CD4-positive, alpha-beta T cell (primary cell): ENCODE data around the gene KDM4D. TPM values are rescaled to one million over a fixed set of nuclear protein-coding genes. Genes with fewer than 3 reads are reported as not detected.

Experiments
- ATAC-seq: fragments of 200-7000 bp; cut with Tn5 transposase; one replicate; pipeline ENCODE4 v1.10.0; 2022; ENCODE audit warnings: mild to moderate bottlenecking; ENCODE audit not compliant: poor library complexity
- CTCF ChIA-PET: fragments of 350-600 bp; sonication (Branson Sonifier 250); formaldehyde crosslinking; loops from one replicate; lab custom pipeline; 2021; ENCODE audit warnings: antibody characterized with exemption, inconsistent platforms; lab: Charles Lee
- POLR2A ChIA-PET: fragments of 350-600 bp; sonication (Branson Sonifier 250); formaldehyde crosslinking; loops from one replicate; lab custom pipeline; 2021; ENCODE audit warnings: antibody characterized with exemption, inconsistent platforms; lab: Charles Lee
- DNase-seq, 14 experiments: peaks; one replicate each; pipeline ENCODE4 v3.0.0-alpha.2; 2013 to 2020; ENCODE audit warnings: mixed read lengths in 2 of 14
- H3K27ac ChIP-seq, 2 donors: one replicate each; pipeline versions ENCODE4 v1.5.1 to v1.7.0; 2013; ENCODE audit warnings: low read length in 2 of 2, low read depth in 1 of 2, mild to moderate bottlenecking in 1 of 2
- H3K27me3 ChIP-seq, 2 experiments: 1 replicate in 1 of 2; 2 replicates in 1 of 2; pipeline versions ENCODE4 v1.6.1 to v1.7.0; 2013; ENCODE audit warnings: low read length in 2 of 2, control low read depth in 1 of 2, mild to moderate bottlenecking in 1 of 2, moderate library complexity in 1 of 2; ENCODE audit not compliant: insufficient read depth in 2 of 2, control insufficient read depth in 1 of 2
- H3K36me3 ChIP-seq: one replicate; pipeline ENCODE4 v1.6.1; 2013; ENCODE audit warnings: low read length, control low read depth; ENCODE audit not compliant: insufficient read depth
- H3K4me1 ChIP-seq: one replicate; pipeline ENCODE4 v1.6.1; 2013; ENCODE audit warnings: low read length, control low read depth; ENCODE audit not compliant: insufficient read depth
- H3K4me3 ChIP-seq: one replicate; pipeline ENCODE4 v1.5.1; 2013; ENCODE audit warnings: mild to moderate bottlenecking, low read length, moderate library complexity
- H3K9me3 ChIP-seq, 2 experiments: 1 replicate in 1 of 2; 2 replicates in 1 of 2; pipeline versions ENCODE4 v1.6.1 to v1.7.0; 2013; ENCODE audit warnings: low read length in 2 of 2, mild to moderate bottlenecking in 2 of 2, control low read depth in 1 of 2, moderate library complexity in 1 of 2; ENCODE audit not compliant: control insufficient read depth in 1 of 2, insufficient read depth in 1 of 2
- H3K27ac Mint-ChIP-seq: one replicate; pipeline ENCODE4 v1.8.0; 2020; ENCODE audit warnings: mixed read lengths
- H3K27me3 Mint-ChIP-seq: one replicate; pipeline ENCODE4 v1.8.0; 2021; ENCODE audit warnings: mixed read lengths
- H3K36me3 Mint-ChIP-seq: one replicate; pipeline ENCODE4 v1.8.0; 2021; ENCODE audit warnings: low read depth, mixed read lengths
- H3K4me1 Mint-ChIP-seq: one replicate; pipeline ENCODE4 v1.8.0; 2021; ENCODE audit warnings: low read depth, mixed read lengths
- H3K4me3 Mint-ChIP-seq: one replicate; pipeline ENCODE4 v1.8.0; 2020; ENCODE audit warnings: mild to moderate bottlenecking, mixed read lengths
- H3K9me3 Mint-ChIP-seq: one replicate; pipeline ENCODE4 v1.8.0; 2020; ENCODE audit warnings: mixed read lengths
- intact Hi-C, 2 experiments: fragments of 100-400 bp; cut with DNase I in 1 of 2; cut with micrococcal nuclease in 1 of 2; formaldehyde crosslinking; loops; one replicate each; pipeline versions ENCODE4 v1.15.1 to v1.9.0; 2023 to 2025; cut with DNase I, micrococcal nuclease
- total RNA-seq, 174 experiments: library from RNA in 2 of 174; stranded (reverse) in 2 of 174; gene quantifications; one replicate each; pipeline ENCODE4 v1.2.3 and lab custom pipeline; 2021 to 2026
- TF ChIP-seq, protein P1 (sequence below): fragments of 200-600 bp; IDR thresholded peaks from one replicate; pipeline ENCODE4 v1.8.0; 2022; ENCODE audit warnings: antibody characterized with exemption, mild to moderate bottlenecking

Gene KDM4D
- total RNA-seq, 2 experiments from 2014 or later: 0.16 to 0.22 TPM

- Histone ChIP-seq H3K36me3 (no peaks in the 10 kb centered on the region), H3K9me3 (peaks cover 0 to 5% of the 10 kb centered on the region in 2 experiments), H3K27me3 (no peaks in the 10 kb centered on the region), H3K4me3 (no peak overlapping the region), H3K27ac (no peak overlapping the region), H3K4me1 (peaks cover 26% of the 10 kb centered on the region)
- POLR2A ChIA-PET: no interaction called here
- TF ChIP-seq, protein P1, sequence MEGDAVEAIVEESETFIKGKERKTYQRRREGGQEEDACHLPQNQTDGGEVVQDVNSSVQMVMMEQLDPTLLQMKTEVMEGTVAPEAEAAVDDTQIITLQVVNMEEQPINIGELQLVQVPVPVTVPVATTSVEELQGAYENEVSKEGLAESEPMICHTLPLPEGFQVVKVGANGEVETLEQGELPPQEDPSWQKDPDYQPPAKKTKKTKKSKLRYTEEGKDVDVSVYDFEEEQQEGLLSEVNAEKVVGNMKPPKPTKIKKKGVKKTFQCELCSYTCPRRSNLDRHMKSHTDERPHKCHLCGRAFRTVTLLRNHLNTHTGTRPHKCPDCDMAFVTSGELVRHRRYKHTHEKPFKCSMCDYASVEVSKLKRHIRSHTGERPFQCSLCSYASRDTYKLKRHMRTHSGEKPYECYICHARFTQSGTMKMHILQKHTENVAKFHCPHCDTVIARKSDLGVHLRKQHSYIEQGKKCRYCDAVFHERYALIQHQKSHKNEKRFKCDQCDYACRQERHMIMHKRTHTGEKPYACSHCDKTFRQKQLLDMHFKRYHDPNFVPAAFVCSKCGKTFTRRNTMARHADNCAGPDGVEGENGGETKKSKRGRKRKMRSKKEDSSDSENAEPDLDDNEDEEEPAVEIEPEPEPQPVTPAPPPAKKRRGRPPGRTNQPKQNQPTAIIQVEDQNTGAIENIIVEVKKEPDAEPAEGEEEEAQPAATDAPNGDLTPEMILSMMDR: no peak
- Mint-ChIP-seq H3K36me3 (no peaks in the 10 kb centered on the region), H3K9me3 (no peaks in the 10 kb centered on the region), H3K4me3 (no peak overlapping the region), H3K4me1 (peaks cover 36% of the 10 kb centered on the region), H3K27me3 (no peaks in the 10 kb centered on the region), H3K27ac (no peak overlapping the region)
- ATAC-seq (no peak), DNase-seq (no peak)
- intact Hi-C loops: no loop called here
- CTCF ChIA-PET: no interaction called here
Observed at GRCh38 chr11:94938095-94939055, 35.1 kb upstream of the KDM4D start.

DNA sequence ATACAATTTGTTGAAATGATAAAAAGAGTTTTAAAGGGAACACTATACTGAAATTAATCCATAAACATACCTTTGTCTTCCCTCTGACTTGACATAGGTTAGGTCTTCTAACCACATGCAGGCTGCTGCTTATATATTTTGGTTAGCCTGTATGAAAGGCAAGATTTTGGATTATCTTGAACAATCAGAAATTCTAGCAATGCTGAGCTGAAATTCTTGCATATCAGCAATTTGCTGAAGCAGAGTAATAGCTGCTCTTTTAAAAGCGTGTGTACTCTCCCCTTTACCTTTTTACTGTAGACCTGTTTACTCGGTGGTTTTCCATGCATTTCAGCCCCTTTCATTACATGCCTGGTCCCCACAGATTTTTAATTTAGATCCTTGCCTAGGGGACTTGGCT is 34.2 kb upstream of the KDM4D start:
- peaks cover 16% of the 10 kb centered on the region for H3K4me1 ChIP-seq
- TF ChIP-seq, protein P1: no peak
- ChIA-PET POLR2A (no interaction called here), CTCF (no interaction called here)
- peaks cover 4% of the 10 kb centered on the region for H3K27me3 Mint-ChIP-seq
- H3K27me3 ChIP-seq: no peaks in the 10 kb centered on the region
- no peaks in the 10 kb centered on the region for H3K36me3 ChIP-seq
- H3K4me1 Mint-ChIP-seq: peaks cover 26% of the 10 kb centered on the region
- H3K9me3 ChIP-seq: peaks cover 0 to 6% of the 10 kb centered on the region in 2 experiments
- DNase-seq: no peak
- no peaks in the 10 kb centered on the region for H3K36me3 Mint-ChIP-seq
- intact Hi-C loops: no loop called here
- H3K4me3 Mint-ChIP-seq: no peak overlapping the region
- H3K27ac ChIP-seq: no peak overlapping the region
- no peak overlapping the region for H3K27ac Mint-ChIP-seq
- ATAC-seq: no peak
- H3K9me3 Mint-ChIP-seq: no peaks in the 10 kb centered on the region
- H3K4me3 ChIP-seq: no peak overlapping the region

DNA sequence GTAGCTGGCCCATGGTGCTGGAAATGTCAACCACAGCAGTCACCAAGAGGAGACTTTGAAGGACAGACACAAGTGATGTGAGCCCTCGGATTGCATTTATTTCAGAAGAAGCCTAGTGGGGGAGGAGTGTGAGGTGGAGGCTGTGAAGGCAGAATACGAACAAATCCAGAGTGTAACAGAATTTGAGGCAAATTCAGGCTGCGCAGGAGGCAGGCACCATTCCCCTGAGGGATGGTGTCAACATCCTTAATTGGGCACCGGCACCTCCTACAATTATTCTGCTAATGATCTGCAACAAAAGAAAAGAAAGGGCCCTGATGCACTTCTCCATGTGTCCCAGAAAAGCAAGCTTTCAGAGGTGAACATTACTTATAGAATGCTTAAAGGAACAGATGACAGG is 32.4 kb upstream of the KDM4D start:
- H3K4me3 Mint-ChIP-seq: no peak overlapping the region
- H3K9me3 Mint-ChIP-seq: no peaks in the 10 kb centered on the region
- H3K9me3 ChIP-seq: peaks cover 0 to 6% of the 10 kb centered on the region in 2 experiments
- no peak overlapping the region for H3K27ac ChIP-seq
- DNase-seq: no peak
- H3K4me1 Mint-ChIP-seq: peaks cover 9% of the 10 kb centered on the region
- no peak for ATAC-seq
- ChIA-PET CTCF (interaction anchor here (0.6 kb wide), 1 partner anchor 860 kb away, joined by 3 read pairs; no protein-coding TSS in a partner anchor), POLR2A (no interaction called here)
- H3K4me3 ChIP-seq: no peak overlapping the region
- no peaks in the 10 kb centered on the region for H3K4me1 ChIP-seq
- H3K27me3 Mint-ChIP-seq: peaks cover 4% of the 10 kb centered on the region
- no peaks in the 10 kb centered on the region for H3K27me3 ChIP-seq
- TF ChIP-seq, protein P1: no peak
- intact Hi-C loops: no loop called here
- H3K36me3 ChIP-seq: no peaks in the 10 kb centered on the region
- H3K36me3 Mint-ChIP-seq: no peaks in the 10 kb centered on the region
- H3K27ac Mint-ChIP-seq: no peak overlapping the region
